Ovary (tissue), 9 donors: Measurements from ENCODE around the gene LSAMP. TPM values are rescaled to one million over a fixed set of nuclear protein-coding genes. Genes with fewer than 3 reads are reported as not detected.

Source experiments
- DNase-seq, 5 donors: peaks; one replicate each; pipeline ENCODE4 v3.0.0-alpha.2; 2019 to 2020
- H3K27ac ChIP-seq, 2 donors: fragments of 200-600 bp; one replicate each; pipeline versions ENCODE4 v1.5.1 to v1.8.0; 2019 to 2022
- H3K27me3 ChIP-seq: fragments of 200-600 bp; one replicate; pipeline ENCODE4 v1.8.0; 2022
- H3K36me3 ChIP-seq: fragments of 200-600 bp; sonication (generic); one replicate; pipeline ENCODE4 v1.5.1; 2019
- H3K4me1 ChIP-seq: one replicate; pipeline ENCODE4 v1.8.1; 2013; ENCODE audit warnings: mild to moderate bottlenecking, moderate library complexity; ENCODE audit not compliant: insufficient read depth
- H3K4me3 ChIP-seq: fragments of 200-600 bp; sonication (generic); one replicate; pipeline ENCODE4 v1.5.1; 2017
- H3K9me3 ChIP-seq, 2 donors: fragments of 200-600 bp in 1 of 2; sonication (generic) in 1 of 2; one replicate each; pipeline versions ENCODE4 v1.5.1 to v1.8.1; 2013 to 2019; ENCODE audit warnings: mild to moderate bottlenecking in 1 of 2, moderate library complexity in 1 of 2
- CTCF ChIP-seq, 3 donors: fragments of 450-650 bp in 2 of 3; fragments of 200-600 bp in 1 of 3; IDR thresholded peaks; one replicate each; pipeline versions ENCODE4 v1.5.1 to v1.8.0; 2016 to 2022; ENCODE audit warnings: antibody characterized with exemption in 3 of 3, mild to moderate bottlenecking in 1 of 3
- EP300 ChIP-seq: sonication (generic); formaldehyde crosslinking; IDR thresholded peaks from one replicate; pipeline ENCODE4 v1.6.1; 2017; ENCODE audit warnings: antibody characterized with exemption
- POLR2A ChIP-seq: fragments of 450-650 bp; IDR thresholded peaks from one replicate; pipeline ENCODE4 v1.6.1; 2017; ENCODE audit warnings: antibody characterized with exemption, mild to moderate bottlenecking, moderate library complexity
- WGBS, 3 donors: extraction: QIAGEN DNeasy Blood & Tissue Kit in 1 of 3; methylation state at CpG; one replicate each; pipeline versions ENCODE4 v1.1.5 to v1.1.7; 2013 to 2017; 5-methylcytosine and 5-hydroxymethylcytosine counted together
- intact Hi-C, 4 donors: fragments of 100-400 bp; cut with DNase I; formaldehyde crosslinking; loops; one replicate each; pipeline versions ENCODE4 v1.11.0 to v1.15.1; 2022 to 2023
- polyA plus RNA-seq, 2 donors: library from polyadenylated mRNA; stranded (reverse); fragments of 200-250 nt in 1 of 2; fragments of 350-450 nt in 1 of 2; fragmentation: Illumina TruSeq in 1 of 2; extraction: RNeasy Lipid Tissue Mini Kit (QIAGEN cat#74804) in 1 of 2; gene quantifications; one replicate each; pipeline ENCODE4 v1.2.3, GENCODE V29; 2013 to 2014
- total RNA-seq, 7 donors: library from RNA; depleted of rRNA in 2 of 7; stranded (reverse); fragments of >200 nt in 2 of 7; fragmentation: NEBNext Ultra II Directional in 3 of 7; extraction: Animal tissue kit (Norgen Biotek cat#: 25700) in 3 of 7; gene quantifications; one replicate each; pipeline versions ENCODE4 v1.1.0 to v1.2.4, GENCODE V29; 2016 to 2023
- donor health status: DM: no; HTN: no; CAD: no; lungs with moderate emphysema.
- donor health status: DM: no; HTN: no; CAD: no.
- donor health status: Bipolar disorder and iron deficiency.
- donor health status: DM: yes; HTN: yes; CAD: no.
- donor health status: DM: no; HTN: no; CAD: no.
- donor health status: DM: yes; HTN: yes; CAD: no.

Gene LSAMP
- total and polyA plus RNA-seq, 9 donors: 1.1 to 13.0 (median 5.4) TPM

- no peak for DNase-seq
- WGBS, 3 donors: 72 to 80% (median 73%) methylated on average over 3 of the region's 3 CpGs
- intact Hi-C loops: no loop called here
Measured at GRCh38 chr3:115790759-115791158, 654.5 kb downstream of the LSAMP start.

GRCh38 chr3:115789481-115789880 lies 655.8 kb downstream of the LSAMP start:
- Histone ChIP-seq H3K27me3 (no peaks in the 10 kb centered on the region), H3K36me3 (no peaks in the 10 kb centered on the region), H3K4me1 (no peaks in the 10 kb centered on the region), H3K27ac (no peak overlapping the region), H3K4me3 (no peak overlapping the region), H3K9me3 (no peaks in the 10 kb centered on the region)
- intact Hi-C loops: loop anchor here in 3 of 4 donors (10.0 kb wide), 3 partner anchors 85 to 575 kb away; no protein-coding TSS in a partner anchor
- no peak for DNase-seq
- 88 to 93% (median 90%) methylated on average over 4 of the region's 4 CpGs for WGBS, 3 donors
- TF ChIP-seq EP300 (no peak), POLR2A (no peak), CTCF (IDR thresholded peaks at IDR 0.05) (no peak)

More at GRCh38 chr3:115790759-115791158, 654.5 kb downstream of the LSAMP start:
- H3K4me1 ChIP-seq: no peaks in the 10 kb centered on the region
- no peak overlapping the region for H3K27ac ChIP-seq
- H3K4me3 ChIP-seq: no peak overlapping the region
- no peaks in the 10 kb centered on the region for H3K36me3 ChIP-seq
- H3K9me3 ChIP-seq: no peaks in the 10 kb centered on the region
- H3K27me3 ChIP-seq: no peaks in the 10 kb centered on the region
- TF ChIP-seq EP300 (no peak), POLR2A (no peak), CTCF (IDR thresholded peaks at IDR 0.05) (no peak)

GRCh38 chr3:115788921-115789470 lies 656.3 kb downstream of the LSAMP start:
- no peak overlapping the region for H3K4me3 ChIP-seq
- no peaks in the 10 kb centered on the region for H3K9me3 ChIP-seq
- no peak overlapping the region for H3K27ac ChIP-seq
- TF ChIP-seq CTCF (IDR thresholded peaks at IDR 0.05) (no peak), EP300 (no peak)
- no peaks in the 10 kb centered on the region for H3K4me1 ChIP-seq
- no peak for DNase-seq
- H3K36me3 ChIP-seq: no peaks in the 10 kb centered on the region
- H3K27me3 ChIP-seq: no peaks in the 10 kb centered on the region
- intact Hi-C loops: loop anchor here in 3 of 4 donors (10.0 kb wide), 3 partner anchors 84 to 574 kb away; no protein-coding TSS in a partner anchor
- WGBS, 3 donors: 74 to 81% (median 80%) methylated on average over 4 of the region's 4 CpGs

GRCh38 chr3:115787818-115788217 lies 657.5 kb downstream of the LSAMP start:
- intact Hi-C loops: loop anchor here in 3 of 4 donors (10.0 kb wide), 3 partner anchors 83 to 573 kb away; no protein-coding TSS in a partner anchor
- Histone ChIP-seq H3K27ac (no peak overlapping the region), H3K27me3 (no peaks in the 10 kb centered on the region)

More at GRCh38 chr3:115787818-115788217, 657.5 kb downstream of the LSAMP start:
- H3K4me3 ChIP-seq: no peak overlapping the region
- TF ChIP-seq EP300: no peak
- TF ChIP-seq POLR2A: no peak
- no peak for TF ChIP-seq CTCF (IDR thresholded peaks at IDR 0.05)
- peaks cover 1% of the 10 kb centered on the region for H3K4me1 ChIP-seq
- no peak for DNase-seq
- no peaks in the 10 kb centered on the region for H3K9me3 ChIP-seq
- WGBS, 3 donors: 93 to 99% (median 96%) methylated on average over 2 of the region's 2 CpGs
- no peaks in the 10 kb centered on the region for H3K36me3 ChIP-seq
